ENCODE data around the gene LRRK1.

DNA sequence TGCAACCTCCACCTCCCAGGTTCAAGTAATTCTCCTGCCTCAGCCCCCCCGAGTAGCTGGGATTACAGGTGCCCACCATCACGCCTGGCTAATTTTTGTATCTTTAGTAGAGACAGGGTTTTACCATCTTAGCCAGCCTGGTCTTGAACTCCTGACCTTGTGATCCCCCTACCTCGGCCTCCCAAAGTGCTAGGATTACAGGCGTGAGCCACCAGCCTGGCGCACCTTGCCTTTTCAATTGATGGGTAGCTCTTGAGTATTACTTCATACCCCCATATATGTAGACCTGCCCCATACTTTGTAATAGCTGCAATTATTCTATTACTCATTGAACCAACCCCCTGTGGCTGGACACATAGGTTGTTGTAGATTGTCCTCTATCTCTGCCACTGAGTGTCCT lies 101.3 kb downstream of the LRRK1 start:
- no peak for TF ChIP-seq FOXM1 (IDR thresholded peaks at IDR 0.05; ENCODE audit: low read depth)
- TF ChIP-seq, protein P1, sequence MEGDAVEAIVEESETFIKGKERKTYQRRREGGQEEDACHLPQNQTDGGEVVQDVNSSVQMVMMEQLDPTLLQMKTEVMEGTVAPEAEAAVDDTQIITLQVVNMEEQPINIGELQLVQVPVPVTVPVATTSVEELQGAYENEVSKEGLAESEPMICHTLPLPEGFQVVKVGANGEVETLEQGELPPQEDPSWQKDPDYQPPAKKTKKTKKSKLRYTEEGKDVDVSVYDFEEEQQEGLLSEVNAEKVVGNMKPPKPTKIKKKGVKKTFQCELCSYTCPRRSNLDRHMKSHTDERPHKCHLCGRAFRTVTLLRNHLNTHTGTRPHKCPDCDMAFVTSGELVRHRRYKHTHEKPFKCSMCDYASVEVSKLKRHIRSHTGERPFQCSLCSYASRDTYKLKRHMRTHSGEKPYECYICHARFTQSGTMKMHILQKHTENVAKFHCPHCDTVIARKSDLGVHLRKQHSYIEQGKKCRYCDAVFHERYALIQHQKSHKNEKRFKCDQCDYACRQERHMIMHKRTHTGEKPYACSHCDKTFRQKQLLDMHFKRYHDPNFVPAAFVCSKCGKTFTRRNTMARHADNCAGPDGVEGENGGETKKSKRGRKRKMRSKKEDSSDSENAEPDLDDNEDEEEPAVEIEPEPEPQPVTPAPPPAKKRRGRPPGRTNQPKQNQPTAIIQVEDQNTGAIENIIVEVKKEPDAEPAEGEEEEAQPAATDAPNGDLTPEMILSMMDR (IDR thresholded peaks at IDR 0.05), result no peak
- TF ChIP-seq YY1 (IDR thresholded peaks at IDR 0.05; ENCODE audit: low read depth), result no peak
- TF ChIP-seq POLR2AphosphoS5 (IDR thresholded peaks at IDR 0.05; ENCODE audit: low read depth, low read length), result no peak
- TF ChIP-seq TCF12 (IDR thresholded peaks at IDR 0.05), result no peak
- no peak for TF ChIP-seq TAF1 (IDR thresholded peaks at IDR 0.05; ENCODE audit: borderline replicate concordance, low read depth, low read length)
- TF ChIP-seq, protein P2, sequence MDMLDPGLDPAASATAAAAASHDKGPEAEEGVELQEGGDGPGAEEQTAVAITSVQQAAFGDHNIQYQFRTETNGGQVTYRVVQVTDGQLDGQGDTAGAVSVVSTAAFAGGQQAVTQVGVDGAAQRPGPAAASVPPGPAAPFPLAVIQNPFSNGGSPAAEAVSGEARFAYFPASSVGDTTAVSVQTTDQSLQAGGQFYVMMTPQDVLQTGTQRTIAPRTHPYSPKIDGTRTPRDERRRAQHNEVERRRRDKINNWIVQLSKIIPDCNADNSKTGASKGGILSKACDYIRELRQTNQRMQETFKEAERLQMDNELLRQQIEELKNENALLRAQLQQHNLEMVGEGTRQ (IDR thresholded peaks at IDR 0.05; ENCODE audit: borderline replicate concordance, low read depth, low read length), result no peak
- TF ChIP-seq JUND (IDR thresholded peaks at IDR 0.05), result no peak
- TF ChIP-seq NRF1 (IDR thresholded peaks at IDR 0.05; ENCODE audit: low read depth, low read length), result no peak
- no peak for TF ChIP-seq RCOR1 (IDR thresholded peaks at IDR 0.05; ENCODE audit: low read length)
